NCI-H1048 (cell line): ENCODE measurements around the gene RAD51B.

ENCODE experiments used
- DNase-seq: peaks from one replicate; lab custom pipeline; 2025; lab: John Stamatoyannopoulos, UW

Gene RAD51B

DNA sequence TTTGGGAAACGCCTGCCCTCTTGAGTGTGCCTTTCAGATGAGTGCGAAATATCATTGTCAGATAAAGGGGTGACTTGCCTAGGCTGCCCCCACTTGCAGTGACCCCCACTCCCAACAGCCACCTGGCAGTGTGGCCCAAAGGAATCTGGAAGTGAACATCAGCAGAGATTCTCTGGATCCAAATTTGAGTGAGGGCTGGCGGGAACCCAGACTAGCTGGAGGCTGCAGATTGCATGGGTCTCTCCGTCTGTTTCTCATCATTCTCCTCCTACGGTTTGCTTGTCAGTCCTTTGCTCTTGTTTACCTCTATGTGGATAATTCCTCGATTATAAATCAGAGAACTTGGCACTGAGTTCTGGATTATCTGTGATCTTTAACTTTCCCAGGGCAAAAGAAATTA is 692.5 kb downstream of the RAD51B start:
- no peak for DNase-seq

DNA sequence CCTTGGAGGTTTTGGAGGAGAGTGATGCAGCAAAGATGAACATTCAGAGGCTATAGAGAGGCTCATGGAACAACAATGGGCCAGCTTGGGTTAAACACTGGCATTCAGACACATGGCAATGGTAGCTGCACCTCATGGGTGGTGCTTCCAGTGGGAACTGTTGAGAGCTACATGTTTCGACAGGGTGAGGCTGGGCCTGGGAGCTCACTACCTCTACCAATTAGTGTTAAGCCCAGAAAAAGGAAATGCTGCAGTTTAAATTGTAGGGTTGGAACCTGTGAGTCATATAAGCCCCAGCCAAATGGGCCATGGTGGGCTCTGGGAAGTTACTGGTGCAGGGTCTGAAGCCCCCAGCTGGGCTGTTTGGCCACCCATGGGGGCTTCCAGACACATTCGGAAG is 693.6 kb downstream of the RAD51B start:
- no peak for DNase-seq

DNA sequence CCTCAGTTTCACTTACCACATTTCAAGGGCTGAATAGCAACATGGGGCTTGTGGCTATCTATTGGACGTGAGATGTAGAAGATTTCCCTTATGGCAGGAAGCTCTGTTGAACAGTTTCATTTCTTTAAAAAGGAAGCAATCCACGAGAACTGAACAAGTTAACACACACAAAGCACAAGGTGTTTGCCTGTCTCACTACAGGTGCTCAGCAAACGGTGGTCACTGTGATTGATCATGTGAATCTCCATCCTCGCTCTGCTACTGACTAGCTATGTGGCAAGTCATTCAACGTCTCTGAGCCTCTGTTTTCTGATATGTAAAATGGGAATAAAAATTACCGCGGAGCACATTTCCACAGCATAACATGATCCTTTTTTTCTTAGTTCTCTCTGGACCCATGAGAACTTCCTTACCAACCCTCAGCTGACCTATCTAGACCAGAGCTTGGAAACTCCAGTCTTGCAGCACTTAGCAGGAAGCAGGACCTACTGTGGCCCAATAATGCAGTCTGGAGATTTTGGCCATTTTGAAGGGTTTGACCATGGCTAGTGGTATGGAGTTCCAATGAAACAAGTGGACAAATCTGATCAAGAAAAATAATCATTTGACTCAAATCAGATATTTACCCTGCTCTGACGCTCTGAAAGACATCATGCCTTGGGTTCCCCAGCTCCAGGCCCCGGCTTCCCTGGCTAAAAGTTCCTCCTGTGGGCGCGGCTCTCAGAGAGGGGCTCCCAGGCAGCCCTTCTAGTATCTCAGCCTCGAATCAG is 694.4 kb downstream of the RAD51B start:
- no peak for DNase-seq

DNA sequence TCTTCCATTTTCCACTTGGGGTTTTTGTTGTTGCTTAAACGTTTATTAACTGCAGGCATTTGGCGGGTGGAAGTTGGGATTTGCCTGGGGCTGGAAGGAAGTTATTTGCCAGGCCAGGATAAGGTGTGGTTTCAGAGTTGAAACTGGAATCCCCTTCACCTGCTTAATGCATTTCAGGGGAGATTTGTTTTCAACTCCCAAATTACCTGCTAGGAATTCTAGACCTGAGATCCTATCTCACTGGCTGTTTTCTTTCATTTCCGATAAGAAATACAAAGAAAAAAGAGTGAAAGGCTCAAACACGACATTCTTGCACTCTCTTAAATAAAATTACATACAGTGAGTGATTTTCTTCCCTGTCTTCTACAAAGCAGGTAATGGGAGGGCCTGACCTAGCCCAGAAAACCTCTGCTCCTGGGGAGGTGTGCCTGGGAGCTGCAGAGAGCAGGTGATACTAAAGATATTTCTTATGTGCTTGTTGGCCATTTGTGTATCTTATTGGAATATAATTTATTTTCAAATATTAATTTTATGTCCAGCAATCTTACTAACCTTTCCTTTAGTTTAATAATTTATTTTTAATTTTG is 695.1 kb downstream of the RAD51B start:
- no peak for DNase-seq

DNA sequence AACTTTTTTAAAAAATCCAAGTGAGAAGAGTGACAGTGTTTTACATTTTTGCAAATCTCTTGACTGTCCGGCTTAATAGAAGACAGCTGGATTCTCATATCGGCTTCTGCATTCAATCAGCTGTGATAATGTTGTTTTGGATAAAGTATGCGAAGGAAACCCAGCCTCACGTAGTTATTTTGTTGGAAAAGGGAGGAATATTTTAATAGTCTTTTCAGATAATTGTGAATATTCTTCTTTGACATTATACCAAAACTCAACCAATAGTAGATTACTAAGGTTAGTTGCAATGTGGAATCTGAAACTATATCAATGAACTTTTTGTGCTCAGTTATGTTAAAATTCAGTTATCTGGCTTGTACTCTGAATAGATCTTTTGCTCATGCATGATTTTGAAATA is 696.8 kb downstream of the RAD51B start:
- DNase-seq: no peak

DNA sequence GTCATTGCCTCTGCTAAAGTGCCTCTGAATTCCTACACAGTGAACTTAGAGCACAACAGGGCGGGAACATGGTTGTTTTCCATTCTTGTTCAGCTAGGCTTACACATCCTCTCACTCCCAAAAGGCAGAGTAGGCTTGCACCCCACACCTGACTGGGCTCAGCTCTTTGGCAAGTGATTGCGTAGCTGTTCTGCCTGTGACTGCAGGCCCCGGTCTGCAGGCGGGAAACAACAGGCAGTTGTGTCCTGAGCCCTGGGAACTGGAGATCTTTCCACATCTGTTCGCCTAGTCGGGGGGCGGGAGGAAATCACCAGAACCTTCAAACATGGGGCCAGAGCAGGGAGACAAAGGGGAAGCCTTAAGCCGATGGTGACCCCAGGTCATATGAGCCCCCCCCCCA is 698.6 kb downstream of the RAD51B start:
- no peak for DNase-seq

DNA sequence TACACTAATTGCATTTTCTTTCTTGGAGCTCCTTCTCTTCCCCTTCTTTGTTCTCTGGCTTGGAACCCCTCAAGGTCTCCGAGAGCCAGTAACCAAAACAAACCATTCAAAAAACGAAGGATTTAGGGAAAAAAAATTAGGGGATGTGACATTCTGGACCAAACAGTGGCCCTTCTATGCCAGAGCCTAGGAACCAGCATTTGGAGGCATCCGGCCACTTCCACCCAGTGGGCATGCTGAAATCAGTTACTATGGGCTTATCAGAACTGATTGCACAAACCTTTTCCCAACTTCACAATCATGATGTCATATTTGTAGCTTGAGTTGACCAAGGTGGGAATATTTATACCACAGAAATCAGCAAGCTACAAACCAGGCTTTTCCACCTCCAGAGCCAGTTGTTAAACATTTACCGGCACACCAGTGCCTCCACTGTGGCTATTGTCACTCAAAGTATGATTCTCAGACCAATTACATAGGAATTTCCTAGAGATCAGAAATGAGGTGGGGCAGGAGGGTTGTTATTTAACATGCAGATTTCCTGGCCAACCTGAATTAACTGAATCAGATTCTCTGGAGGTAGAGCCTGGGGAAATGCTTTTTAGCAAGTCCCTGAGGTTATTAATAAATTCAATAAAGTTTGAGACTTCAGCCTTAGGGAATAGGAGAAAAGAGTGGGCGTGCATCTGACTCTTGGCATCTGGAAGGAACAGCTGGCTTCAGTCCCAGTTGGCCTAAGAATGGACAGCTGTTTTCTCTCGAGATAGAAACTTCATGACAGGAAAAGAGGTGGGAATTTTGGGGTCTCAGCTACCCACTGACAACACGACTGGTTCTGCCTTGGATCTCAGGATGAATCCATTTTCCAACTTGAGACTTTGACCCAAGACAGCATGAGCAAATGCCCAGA is 699.4 kb downstream of the RAD51B start:
- no peak for DNase-seq

DNA sequence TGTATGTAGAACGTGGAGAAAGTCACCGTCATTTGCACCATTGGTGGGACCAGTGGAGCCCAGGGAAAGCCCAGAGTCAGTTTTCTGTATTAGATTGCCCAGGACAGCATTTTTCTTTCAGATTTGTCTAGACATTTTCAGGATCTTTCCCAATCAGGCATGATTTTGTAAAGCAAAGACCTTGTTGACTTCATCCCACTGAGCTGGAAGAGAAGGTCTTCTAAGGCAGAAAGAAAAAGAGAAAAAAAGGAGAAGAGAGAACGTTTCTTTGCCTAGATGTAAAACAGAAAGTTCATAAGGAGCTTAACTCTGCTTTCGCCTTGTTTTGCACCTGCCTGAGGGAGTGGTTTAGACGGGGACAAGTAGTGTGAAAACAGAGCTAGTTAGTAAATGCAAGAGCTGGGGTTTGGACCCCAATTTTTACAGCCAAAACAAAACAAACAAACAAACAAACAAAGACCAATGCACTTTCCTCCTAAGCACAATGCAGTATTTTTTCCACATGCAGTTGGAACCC is 700.1 kb downstream of the RAD51B start:
- no peak for DNase-seq

DNA sequence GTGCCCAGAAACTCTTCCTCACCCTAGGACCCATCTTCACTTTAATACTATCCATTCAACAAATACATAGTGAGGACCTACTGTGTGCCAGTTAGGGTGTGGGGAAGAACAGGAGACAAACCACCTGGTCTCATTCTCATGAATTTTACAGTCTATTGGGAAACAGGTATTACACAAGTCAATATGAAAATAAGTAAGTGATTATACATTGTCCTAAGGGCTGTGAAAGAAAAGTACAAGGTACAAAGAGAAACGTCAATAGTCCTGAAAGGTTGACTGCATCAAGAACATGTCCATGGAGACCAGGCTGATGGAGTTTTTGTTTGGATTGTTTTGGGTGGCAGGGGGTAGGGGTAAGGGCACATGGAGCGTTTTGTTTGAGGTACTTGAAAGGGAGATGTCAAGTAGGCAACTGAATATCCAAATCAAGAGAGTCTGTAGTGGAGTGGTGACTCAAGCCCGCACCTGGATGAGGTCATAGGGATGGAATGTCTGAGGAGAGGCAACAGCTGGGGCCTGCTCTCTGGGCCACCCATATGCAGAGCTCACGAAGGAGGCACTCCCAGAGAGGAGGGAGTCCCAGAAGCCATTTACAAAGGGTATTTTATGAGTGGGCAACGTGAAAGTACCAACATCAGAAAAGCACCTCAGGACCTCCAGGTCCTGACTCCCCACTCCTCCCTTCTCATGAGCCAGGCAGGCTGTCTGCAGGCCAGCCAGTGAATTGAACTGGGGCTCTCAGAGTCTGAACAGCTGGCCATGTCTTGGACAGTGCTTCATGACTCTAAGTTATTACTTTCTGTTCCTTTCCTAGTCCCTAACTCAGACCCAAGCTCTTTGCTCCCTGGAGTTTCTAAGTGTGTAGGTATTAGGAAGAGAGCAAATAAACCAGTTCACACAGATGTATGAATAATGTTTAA is 701.3 kb downstream of the RAD51B start:
- no peak for DNase-seq

DNA sequence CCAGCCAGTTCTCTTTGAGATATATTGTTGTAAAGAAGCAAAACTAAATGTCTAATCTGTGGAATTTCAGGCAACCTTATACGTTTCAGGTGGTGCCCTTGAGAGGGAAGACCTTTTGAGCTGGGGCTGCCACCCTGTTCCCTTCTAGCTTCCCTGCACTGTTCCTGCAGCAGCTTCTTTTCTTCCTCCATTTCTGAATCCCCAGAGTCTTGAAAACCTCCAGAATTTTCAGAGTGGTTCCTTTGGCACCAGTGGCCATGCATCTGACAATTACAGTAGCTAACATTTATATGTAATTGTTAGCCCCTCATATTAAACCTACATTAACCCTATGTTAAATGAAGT is 702.0 kb downstream of the RAD51B start:
- DNase-seq: no peak

DNA sequence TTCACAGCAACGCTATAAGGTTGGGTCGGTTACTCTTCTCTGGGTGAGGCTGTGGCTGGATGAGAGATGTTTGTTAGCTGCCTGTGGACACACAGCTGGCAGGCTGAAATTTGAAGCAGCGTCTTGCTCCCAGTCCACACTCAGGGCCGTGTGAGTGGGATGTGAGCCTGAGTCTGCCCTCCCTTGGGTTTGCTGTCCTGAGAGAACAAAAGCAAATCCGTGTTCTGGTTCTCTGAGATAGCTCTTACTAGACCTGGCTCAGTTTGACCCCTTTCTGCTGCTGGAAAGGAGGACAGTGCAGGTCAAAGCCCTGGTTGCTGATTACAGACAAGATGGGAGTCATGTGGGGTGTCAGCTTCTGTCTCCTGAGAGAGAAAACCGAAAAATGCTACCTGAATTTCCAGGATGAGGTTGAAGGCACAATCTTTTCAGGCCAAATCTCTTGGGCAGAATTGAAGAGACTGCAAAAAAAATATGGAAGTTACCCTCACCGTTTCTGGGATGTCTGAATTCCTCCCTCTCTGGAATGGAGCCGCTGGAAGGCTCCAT is 702.5 kb downstream of the RAD51B start:
- DNase-seq: no peak

DNA sequence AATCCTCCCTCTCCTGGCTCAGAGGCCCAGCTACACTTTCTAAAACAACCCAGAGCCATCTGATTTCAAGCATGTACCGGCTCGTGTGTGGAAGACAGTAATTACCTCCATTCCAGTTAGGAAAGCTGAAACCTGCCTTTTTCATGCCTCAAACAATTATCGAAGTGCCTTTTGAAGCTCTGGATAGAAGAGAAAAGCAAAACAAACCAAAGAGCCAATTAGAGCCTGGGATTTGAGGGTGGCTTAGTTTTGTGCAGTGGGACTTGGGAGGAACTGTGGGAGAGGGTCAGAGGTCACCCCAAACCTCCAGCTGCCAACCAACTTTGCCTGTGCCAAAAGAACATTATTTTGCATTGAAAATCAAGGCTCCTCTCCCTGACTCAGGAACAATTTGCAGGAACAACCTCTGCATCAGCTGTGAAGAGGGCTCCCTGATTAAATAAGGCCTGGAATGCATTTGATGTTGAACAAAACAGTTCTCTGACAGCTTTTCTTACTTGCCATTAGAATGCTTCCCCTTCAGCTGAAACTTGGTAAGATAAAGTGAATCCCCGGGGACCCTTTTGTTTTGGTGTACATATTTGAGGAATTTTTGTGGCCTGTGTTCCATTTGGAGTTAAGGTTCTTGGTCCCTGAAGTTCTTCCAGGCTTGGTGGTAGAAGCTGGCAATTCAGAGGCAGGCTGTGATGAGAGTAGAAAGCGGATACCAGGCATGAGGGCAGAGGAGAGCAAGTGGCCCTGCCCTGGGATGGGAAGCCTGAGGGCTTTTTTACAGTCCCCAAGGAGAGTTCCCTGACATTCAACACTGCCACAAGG is 703.1 kb downstream of the RAD51B start:
- no peak for DNase-seq

DNA sequence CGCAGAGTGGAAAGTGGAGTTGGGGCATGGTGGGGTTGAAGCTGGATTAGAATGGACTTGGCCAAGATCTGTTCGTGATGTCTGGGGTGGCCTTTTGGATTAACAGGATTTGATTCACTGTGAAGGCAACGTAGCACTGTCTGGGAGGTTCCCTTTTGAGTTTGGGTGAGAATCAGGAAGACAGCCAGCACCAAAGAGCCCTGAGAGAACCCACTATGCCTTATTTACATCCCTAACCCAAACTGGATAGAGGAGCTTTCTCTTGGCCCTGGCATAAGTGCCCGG is 703.7 kb downstream of the RAD51B start:
- no peak for DNase-seq

DNA sequence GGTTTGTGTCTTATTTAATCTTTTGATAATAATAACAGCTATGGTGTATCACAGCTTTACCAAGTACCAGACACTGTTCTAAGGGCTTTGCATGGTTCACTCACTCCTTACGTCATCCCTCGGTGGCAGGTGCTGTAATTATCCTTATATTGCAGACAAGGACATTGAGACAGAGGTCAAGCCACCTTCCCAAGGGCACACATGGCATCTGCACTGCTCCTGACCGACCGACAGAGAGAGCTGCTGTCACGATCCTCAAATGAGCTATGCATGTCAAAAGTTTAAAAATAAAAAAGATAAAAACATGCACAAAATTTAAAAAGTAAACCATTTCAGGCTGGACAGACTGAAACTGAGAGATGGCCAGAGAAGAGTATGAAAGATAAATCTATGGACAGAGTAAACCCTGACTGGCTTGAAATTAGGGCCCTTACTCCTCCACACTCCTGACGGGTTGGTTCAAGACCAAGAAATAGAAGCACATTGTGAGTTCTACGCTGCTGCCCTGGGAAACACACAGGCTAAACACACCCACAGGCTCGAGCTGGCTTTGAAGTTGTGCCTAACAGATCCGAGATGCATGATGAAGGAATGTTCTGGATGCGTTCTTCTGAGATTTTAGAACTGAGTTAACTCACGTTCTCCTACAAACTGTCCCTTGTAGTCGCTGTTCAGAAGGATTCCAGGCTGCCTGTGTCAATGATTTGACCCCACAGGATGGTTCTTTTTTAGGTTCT is 704.6 kb downstream of the RAD51B start:
- DNase-seq: no peak

DNA sequence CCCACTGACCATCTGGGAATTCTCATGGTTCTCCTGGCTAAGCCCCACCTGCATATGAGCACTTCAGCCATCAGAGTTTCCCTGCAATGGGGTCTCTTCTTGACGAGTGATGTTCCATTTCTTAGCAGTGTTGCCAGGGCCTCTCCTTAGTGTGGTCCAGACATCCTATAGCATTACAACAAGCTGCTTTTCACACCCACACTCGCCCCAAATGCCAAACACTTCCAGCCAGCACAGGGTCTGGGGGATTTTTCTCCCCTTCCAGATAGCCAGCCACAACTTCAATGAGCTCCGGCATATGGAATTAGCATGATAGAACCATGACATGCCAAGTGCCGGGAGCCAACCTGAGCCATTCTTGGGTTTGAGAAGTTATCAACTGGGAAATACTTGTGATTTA is 705.9 kb downstream of the RAD51B start:
- no peak for DNase-seq

DNA sequence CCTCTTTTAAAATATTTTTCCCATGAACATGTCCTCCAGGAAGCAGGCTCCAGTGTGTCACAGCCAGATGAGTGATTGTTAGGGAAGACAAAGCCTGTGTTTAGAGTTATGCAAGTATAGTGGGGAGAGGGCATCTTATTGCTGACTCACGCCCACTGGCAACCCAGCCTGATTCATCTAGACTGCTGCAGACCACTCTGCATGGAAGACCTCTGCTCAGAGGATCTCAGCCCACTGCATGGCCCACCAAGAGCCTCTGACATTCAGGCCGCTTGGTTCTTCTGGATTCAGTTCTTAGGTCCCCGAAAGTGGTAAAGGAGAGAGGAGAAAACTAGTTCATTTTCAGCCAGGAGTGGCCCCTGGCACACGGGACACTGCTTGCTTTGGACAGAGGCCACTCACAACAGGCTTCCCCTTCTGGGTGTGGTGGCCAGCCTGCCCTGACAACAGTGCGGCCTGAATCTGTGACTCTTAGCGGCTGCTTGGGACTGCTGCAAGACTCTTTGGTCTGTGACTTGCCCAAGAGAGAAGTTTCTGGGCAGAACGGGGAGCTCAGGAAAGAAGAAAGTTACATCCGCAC is 707.0 kb downstream of the RAD51B start:
- DNase-seq: no peak

DNA sequence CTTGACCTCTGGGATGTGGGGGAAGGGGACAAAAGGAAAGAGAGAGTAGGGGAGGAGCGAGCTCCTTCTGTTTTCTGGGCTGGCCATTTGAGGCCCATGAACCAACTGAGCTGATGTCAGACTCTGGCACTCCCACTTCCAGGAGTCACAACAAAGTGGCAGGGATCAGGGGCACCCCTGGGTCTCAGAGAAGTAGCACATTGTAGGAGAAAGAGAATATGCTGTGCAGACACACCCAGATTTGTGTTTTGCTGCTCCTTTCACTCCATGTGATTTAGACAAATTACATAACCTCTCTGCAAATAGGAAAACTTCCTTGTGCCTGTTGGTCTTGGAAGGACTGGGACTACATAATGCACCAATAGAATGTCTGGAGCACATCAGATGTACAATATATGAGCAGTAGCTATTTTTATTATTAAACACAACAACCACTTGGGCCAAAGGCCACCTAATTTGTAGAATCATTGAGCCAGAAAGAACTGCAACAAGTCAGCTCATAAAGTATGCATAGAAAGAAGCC is 707.8 kb downstream of the RAD51B start:
- DNase-seq: no peak

DNA sequence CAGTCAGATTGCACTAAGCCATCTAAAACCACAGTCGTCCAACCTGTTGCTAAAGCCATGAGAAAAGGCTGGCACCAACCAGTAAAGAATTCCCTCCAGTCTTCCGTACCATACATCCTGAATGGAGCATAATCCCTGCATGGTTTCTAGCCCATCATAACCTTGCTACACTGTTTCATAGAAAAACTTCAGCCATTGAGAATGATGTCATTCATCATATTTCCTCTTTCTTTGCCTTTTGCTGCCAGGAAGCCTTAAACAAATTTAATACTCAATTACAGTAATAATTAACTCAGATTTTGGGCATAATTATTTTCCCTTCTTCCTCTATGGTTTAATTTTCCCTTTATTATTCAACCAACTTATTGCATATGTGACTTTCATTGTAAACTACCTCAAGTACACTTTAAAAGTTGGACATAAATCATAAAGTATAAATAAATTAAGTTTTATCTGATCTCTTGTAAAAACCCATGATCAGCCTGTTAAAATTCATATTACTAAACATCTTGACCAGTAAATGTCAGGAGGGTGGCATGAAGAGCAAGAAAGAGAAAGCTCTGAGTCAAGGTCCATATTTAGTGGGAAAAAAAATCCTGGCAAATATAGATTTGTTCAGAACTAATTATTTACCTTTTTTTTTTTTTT is 708.6 kb downstream of the RAD51B start:
- DNase-seq: no peak

DNA sequence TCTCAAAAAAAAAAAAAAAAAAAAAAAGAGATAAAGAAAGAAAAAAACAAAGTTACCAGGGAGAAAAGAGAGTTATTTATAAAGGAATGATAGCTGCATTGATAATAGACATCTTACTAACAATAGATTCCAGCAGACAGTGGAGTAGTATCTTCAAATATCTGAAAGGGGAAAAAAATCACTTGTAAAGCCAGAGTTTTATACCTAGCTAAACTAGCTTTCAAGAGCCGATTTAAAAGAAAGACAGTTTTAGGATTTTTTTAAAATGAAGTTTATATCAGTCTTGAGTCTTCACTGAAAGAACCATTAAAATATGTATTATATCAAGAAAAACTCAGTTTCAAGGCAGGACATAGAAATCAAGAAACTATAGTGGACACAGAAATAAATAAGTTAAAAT is 710.9 kb downstream of the RAD51B start:
- DNase-seq: no peak
